DOHH2 (cell line): ENCODE results near the gene SEL1L3.

Experiments used
- CTCF ChIP-seq: fragments of 200-600 bp; sonication (generic); IDR thresholded peaks from one replicate; pipeline ENCODE4 v1.5.1; 2014; ENCODE audit warnings: antibody characterized with exemption, mild to moderate bottlenecking, low read depth, low read length; ENCODE audit not compliant: poor library complexity, severe bottlenecking
- EZH2phosphoT487 ChIP-seq: fragments of 200-600 bp; sonication (generic); IDR thresholded peaks from 2 replicates; pipeline ENCODE4 v1.6.1; 2017; ENCODE audit warnings: borderline replicate concordance, mild to moderate bottlenecking, antibody characterized with exemption, low read length, moderate library complexity, mixed read lengths

DNA sequence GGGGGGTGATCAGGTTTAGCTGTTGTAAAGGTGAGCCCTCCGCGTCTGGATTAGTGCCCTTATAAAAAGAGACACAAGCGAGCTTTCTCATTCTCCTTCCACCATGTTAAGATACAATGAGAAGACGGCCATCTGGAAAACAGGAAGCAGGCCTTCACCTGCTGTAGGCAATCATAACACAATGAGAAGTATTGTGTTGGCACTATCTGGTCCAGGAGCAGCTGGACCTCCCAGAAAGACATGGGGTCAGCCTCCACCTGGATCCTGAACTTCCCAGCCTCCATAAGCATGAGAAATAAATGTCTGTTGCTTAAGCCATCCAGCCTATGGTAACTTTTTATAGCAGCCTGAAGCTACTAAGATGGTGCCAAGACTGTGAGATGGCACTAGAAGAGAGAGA is 42.6 kb upstream of the SEL1L3 start:
- TF ChIP-seq CTCF (no peak), EZH2phosphoT487 (no peak)
